T-helper 1 cell (primary cell): ENCODE data around the gene CDV3.
"Not testable (repeated sequence)": the region's sequence is repeated elsewhere in the genome, so short reads cannot be mapped to it uniquely, and the experiment has no call there.

Source experiments
- DNase-seq, 5 donors: peaks; one replicate each; pipeline ENCODE4 v3.0.0-alpha.2; 2012 to 2020
- total RNA-seq, 4 donors: gene quantifications; one replicate each; lab custom pipeline; 2026; lab: John Stamatoyannopoulos, UW

CDV3 gene, protein sequence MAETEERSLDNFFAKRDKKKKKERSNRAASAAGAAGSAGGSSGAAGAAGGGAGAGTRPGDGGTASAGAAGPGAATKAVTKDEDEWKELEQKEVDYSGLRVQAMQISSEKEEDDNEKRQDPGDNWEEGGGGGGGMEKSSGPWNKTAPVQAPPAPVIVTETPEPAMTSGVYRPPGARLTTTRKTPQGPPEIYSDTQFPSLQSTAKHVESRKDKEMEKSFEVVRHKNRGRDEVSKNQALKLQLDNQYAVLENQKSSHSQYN
- 332 to 523 (median 362) reads per million in 4 donors for total RNA-seq

DNA sequence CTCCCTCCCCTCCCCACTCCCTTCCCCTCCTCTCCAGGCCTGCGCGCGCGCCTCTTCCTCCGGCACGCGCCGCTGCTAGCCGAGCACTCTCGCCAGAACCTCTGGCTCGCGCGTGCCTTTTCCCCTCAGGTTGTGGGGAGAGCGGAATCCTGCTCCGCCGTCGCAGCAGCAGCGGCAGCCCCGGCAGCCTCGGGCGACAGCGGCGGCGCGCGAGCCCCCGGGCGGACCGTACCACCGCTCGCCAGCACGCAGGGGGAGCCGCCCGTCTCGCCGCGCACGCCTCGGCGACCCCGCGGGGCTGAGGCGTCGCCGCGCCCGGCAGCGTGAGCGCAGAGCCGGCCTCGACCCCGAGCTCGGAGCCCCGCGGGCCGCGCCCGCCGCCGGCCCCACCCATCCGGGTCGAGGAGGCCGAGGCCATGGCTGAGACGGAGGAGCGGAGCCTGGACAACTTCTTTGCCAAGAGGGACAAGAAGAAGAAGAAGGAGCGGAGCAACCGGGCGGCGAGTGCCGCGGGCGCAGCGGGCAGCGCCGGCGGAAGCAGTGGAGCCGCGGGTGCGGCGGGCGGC lies at the start of gene CDV3:
TSS of gene CDV3 (plus strand) at position 58 of the 566 bp plus-strand sequence. CDS start at position 417, 359 bp downstream.
- no peak for DNase-seq

DNA sequence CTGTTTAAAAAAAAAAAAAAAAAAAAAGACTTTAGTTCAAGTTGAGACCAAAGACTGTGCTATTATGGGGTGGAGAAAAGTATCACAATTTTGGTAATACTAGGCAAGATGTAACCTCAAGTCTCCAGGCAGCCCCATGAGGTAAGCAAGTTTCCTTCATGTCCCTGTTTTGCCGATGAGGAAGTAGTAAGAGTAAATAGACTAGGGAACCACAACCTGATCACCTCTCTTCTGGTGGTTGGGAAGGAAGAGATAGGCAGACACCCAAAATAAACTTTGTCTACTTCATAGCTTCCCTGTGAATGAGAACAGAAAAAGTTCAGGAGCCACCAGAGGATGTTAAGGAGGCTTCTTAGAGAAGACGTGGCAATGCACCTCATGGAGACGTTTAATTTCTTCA lies 49.7 kb upstream of the CDV3 start:
- DNase-seq: not testable (repeated sequence)

DNA sequence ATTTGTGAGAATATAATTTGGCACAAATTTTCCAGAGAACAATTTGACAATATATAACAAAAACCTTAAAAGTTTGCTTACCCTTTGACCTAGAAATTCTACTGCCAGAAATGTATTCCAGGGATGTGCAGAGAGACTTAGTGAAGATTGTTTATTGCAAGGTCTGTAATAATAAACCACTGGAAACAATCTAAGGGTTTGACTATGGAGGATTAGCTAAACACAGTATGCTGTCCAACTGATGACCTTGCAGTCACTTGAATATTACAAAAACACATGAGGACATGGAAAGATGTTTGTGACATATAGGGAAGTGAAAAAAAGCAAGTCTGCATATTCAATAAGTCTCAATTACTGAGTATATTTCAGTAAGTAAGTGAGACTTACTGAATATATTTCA lies 48.1 kb upstream of the CDV3 start:
- DNase-seq: no peak

DNA sequence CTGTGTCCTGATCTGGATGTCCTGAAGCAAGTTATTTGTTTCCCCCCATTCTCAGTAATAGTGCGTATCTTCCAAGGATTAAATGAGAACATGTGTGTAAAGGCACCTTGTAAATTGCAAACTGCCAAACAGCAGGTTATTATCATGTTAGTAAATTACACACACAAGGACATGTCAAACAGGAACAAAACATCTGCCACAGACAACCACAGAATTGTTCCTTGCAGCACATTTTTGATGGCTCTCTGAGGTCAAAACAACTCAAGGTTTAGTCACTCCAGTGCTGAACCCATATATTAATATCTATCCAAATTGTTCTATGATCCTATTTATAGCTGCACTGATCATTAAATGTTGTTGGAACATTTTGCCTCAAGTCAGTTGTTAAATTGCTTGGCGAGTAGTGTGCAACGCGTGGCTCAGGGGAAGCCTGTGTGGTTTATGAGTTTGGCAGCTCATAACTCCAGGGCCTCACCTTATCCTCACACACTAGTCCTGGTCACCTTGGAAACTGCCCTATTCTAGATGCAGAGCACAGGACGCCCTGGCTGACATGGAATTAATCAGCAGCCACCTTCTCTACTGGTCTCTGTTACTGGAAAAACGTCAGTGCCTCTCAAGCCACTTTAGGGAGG lies 46.3 kb upstream of the CDV3 start:
- no peak for DNase-seq

DNA sequence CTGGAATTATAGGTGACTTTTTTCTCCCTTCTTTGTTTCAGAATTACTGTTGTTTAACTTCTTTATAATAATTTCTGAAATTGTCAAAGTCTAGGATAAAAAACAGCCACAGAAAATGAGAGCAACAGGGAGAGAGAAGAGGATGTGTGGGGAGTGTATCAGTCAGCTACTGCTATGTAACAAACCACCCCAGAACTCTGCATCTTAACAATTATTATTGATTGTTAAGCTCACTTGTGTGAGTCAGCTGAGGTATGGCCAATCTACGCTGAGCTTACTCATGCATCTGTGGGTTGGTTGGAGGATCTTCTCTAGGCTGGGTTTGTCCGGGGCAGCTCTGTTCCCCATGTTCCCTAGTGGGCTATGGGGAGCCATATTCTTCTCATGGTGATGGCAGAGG lies 43.7 kb upstream of the CDV3 start:
- no peak for DNase-seq

DNA sequence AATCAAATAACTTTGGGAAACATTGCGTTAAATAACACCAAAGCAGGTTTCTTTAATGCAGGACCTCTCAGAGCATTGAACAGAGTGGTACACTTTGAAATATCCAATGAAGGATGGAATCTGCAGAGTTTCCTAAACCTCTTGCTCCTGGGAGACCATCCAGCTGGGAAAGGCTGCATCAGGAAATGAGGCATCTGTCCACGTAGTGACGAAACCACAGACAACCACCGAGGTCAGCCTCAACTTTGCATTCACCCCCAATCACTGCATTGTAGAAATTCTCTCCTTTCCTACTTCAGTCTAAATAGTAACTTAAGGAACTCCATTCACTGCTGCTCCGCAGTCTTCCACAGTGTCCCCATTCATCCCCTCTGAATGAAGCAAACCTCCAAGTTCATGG lies 41.5 kb upstream of the CDV3 start:
- DNase-seq: no peak

DNA sequence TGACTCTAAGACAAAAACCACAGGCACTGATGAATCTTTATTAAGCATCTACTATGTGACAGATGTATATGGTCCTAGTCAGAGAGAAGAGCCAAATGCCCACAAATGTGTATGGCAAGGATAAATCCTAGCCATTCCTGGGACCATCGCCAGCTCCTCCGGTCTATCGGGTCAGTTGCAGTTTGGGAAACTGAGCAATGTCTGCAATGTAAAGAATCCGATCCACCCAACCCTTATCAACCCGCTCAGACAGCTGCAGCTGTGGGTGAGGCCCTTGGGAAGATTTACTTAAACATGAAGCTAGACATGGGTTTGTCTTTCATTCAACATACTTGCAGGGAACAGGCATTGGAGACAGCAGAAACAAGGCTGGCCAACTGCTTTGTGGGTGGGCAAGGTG lies 40.5 kb upstream of the CDV3 start:
- DNase-seq: no peak

DNA sequence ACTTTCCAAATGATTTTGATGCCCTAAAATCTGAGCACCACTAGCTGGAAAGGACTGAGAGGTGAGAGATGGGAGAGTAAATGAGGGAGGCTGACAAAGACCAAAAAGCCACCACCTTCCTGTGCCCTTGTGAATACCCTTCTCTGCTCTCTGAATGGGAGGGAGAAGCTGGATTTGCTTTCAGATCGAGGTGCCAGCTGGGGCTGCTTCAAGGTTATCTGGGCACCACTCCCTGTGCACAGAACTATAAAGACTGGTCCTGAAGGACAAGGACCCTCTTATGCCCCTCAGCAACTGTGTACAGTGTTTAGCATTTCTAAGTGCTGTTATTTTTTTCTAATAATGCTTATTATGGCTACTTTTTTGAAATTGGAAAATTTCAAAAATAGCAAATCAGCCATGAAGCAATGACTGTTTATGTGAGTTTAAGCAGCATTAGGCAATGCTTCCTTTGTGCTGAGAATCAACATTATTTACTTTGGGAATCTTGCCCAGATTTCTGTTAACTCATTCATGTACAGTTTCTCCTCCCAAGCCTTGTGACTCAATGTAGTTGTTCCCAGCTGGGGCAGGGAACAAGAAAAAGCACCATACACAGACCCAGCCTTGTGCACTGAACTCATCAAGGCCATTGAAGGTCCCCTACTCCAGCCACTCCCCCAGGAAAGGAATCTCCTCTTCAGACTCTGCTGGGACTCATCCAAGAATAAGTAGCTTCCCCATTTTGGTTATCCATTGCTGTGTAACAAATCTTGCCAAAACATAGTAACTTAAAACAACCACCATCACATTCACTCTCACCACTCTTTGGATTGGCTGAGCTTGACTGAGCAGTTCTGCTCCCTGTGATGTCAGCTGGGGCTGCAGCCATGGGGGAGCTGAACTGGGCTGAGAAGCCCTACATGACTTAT lies 37.3 kb upstream of the CDV3 start:
- DNase-seq: no peak

DNA sequence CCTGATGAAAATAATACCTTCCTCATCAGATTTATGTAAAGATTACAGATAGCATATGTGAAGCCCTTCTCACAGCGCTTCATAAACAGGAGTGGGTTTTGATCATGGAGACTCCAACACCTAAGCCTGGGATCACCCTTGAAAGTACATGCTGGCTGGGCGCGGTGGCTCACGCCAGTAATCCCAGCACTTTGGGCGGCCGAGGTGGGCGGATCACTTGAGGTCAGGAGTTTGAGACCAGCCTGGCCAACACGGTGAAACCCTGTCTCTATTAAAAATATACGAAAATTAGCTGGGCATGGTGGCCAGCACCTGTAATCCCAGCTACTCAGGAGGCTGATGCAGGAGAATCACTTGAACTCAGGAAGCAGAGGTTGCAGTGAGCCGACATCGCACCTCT lies 36.4 kb upstream of the CDV3 start:
- DNase-seq: not testable (repeated sequence)

DNA sequence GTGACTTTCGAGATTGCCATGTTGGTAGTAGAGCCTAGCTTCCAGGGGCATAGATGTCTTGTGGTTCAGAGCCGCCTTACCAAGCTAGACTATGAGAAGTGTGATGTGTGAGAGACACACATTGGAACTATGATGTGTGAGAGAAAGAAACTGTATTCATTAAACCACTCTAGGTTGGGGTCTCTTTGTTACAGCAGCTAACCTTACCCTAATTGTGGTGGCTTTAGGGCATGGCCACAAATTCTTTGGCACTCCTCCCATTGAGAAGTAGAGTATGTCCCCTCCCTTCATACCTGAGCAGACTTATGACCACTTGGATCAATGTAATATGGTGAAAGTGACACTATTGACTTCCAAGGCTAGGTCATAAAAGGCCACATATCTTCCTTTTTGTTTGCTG lies 35.3 kb upstream of the CDV3 start:
- DNase-seq: no peak

DNA sequence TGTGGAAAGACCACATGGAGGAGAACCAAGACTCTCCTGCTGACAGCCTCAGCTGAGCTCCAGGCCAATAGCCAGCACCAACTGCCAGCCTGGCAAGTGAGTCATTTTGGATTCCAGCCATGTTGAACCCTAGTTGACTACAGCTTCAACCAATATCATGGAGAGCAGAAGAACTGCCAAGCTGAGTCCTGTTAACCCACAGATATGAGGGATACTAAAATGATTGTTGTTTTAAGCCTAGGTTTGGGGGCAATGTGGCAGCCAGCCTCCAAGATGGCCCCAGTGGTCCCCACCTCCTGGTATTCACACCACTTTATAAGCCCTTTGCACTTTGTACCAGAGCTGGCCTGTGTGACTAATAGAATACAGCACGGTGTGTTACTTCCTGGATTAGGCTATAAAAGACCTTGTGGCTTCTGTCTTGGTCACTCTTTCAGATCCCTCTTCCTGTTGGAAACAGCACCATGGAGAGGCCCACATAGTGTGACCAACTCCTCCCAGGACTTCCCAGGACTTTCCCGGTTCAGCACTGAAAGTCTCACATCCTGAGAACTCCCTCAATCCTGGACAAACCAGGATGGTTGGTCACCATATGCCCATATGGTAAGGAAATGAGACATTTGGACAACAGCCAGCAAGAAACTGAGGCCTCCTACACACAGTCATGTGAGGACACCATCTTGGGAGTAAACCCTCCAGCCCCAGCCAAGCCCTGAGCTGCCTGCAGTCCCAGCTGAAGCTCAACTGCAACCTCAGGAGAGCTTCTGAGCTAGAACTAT lies 32.4 kb upstream of the CDV3 start:
- no peak for DNase-seq

DNA sequence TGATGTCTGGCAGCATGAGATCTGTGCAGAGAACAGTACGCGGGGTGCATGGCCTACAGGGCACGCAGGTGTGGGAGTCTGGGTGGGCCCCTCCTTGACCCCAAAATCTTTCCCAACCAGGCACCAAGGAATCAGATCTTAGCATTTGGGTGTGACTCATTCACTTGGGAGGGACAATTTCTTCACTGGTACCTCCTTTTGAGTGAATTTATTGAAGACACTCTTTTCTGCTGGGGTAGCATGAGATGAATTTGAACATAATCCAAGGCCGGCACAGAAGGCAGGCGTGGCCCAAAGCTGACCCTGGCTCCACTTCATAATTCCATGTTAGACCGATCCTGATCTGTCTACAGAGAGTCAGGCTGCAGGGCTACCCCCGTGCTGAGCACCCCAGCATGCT lies 30.6 kb upstream of the CDV3 start:
- no peak for DNase-seq

DNA sequence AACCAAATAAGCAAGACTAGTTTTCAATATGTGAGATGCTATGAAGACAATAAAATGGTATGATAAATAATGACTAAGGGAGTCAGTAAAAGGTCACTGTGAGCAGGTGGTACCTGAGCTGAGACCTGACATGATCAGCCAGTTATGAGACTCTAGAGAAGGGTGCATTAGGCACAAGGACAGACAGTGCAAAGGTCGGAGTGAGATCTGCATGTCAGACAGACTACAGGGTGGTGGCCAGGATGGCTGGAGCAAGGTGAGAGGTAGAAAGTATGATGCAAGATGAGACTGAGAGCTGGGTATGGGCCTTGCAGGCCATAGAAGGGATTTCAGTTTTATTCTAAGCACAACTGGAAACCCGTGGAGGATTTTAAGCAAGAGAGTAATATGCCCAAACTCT lies 28.5 kb upstream of the CDV3 start:
- not testable (repeated sequence) for DNase-seq

DNA sequence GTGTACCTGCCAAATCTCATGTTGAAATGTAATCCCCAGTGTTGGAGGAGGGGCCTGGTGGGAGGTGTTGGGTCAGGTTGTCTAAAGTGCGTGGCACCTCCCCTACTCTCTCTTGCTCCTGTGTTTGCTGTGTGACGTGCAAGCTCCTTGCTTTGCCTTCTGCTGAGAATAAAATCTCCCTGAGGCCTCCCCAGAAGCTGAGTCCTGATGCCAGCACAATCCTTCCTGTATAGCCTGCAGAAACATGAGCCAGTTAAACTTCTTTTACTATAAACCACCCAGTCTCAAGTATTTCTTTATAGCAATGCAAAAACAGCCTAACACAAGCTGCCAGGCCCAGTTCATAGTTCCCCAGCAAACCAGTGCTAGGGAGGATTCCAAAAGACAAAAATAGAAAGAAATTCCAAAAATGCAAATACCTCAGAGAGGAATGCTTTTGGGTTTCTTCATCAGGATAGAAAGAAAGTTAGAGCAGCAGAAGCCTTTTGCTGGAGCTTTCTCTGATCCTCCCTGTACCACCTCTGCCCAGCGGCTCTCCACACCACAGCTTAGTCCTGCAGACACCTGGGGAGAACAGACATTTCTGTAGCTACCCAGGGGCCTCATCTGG lies 25.9 kb upstream of the CDV3 start:
- DNase-seq: no peak

DNA sequence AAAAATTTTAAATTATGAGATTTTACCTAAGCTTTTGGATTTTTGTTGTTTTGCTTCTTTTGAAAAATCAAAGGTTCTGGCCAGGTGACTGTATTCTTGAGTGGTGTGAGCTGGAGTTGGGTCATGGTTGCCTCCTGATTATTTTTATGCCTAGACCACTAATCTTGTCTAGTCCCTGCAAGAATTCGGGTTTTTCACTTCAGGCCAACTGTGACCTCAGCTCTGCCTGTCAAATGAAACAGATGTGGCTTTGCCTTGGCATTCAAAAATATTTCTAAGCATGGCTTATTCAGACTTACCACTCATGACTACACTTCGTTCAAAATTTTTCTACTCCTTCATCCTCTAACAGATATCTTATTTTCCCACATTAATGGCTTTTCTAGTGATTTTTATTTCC lies 25.4 kb upstream of the CDV3 start:
- DNase-seq: no peak

DNA sequence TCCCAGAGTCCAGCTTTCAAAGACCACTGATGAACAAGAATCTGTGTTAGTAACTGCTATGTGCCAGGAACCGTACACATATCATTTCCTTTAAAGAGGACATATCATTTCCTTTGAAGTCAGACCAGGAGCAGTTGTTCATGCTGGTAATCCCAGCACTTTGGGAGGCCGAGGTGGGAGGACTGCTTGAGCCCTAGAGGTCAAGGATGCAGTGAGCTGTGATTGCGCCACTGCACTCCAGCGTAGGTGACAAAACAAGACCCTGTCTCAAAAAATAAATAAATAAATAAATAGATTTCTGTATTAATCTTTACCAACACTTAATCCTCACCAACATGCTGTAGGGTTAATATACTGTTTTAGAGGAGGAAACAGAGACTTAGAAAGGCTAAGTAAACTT lies 23.9 kb upstream of the CDV3 start:
- DNase-seq: no peak

DNA sequence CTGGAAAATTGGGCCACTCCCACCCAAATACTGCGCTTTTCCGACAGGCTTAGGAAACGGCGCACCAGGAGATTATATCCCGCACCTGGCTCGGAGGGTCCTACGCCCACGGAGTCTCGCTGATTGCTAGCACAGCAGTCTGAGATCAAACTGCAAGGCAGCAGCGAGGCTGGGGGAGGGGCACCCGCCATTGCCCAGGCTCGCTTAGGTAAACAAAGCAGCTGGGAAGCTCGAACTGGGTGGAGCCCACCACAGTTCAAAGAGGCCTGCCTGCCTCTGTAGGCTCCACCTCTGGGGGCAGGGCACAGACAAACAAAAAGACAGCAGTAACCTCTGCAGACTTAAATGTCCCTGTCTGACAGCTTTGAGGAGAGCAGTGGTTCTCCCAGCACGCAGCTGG lies 21.9 kb upstream of the CDV3 start:
- DNase-seq: not testable (repeated sequence)

DNA sequence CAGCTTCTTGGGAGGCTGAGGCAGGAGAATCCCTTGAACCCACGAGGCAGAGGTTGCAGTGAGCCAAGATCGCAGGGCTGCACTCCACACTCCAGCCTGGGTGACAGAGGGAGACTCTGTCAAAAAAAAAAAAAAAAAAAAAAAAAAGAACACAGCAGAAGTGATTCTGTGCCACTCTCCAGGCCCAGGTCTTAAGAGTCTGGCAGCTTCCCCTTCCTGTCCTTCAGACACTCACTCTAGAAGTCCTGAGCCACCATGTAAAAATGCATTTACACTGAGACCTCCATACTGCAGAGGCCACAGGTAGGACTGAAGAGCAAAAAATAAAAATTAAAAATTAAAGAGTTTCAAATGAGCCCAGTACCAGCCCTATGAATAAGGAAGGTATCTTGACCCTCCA lies 11.8 kb upstream of the CDV3 start:
- no peak for DNase-seq

DNA sequence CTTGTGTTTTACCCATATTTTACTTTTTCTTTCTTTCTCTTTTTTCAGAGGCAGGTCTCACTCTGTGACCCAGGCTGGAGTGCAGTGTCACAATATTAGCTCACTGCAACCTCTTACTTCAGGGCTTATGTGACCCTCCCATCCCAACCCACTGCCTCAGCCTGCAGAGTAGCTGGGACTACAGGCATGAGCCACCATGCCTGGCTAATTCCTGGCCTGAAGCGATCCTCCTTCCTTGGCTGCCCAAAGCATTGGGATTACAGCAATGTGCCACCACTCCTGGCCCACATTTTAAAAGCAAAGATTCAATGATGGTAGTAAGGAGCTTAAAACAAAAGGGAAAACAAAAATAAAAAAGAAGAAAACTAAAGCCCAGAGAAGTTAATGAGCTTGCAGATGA lies 11.1 kb upstream of the CDV3 start:
- no peak for DNase-seq

DNA sequence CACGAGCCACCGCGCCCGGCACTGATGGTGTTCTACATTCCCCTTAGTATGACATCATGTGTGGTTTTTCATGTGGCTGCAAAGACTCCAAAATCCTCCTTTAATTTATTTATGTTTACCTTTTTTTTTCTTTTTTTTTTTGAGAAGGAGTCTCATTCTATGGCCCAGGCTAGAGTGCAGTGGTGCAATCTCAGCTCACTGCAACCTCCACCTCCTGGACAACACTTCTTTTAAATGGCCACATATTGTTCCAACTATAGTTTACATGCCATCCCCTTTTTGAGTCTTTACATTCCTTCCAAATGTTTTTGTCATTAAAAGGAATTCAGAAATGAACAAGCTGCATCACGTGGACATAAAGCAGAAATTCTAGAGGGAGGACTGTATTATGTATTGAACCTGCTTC lies 10.3 kb upstream of the CDV3 start:
- no peak for DNase-seq

DNA sequence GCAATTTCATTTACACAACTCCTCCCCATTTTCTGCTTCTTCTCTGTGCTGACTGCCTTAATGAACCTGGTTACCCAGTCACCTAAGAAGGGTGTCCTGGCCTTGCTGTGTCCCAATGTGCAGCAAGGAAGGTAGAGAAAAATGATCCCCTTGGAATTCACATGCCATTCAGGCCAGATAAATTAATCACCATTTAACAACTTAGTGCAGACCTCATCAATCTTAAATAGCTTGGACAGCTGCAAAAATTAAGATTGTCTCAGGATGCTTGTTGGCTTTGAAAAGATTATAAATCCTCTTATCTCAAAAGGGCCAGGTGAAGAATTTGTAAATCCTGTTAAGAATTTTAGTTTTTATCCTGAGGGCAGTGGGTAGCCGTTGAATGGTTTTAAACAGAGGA lies 9.7 kb upstream of the CDV3 start:
- DNase-seq: no peak
